G401.6 (cell line): ENCODE data around the gene TXNL4A.

ENCODE experiments used
- FAIRE-seq: peaks from 2 replicates; lab custom pipeline; 2012; peaks lifted over from hg19 to GRCh38; lab: Jason Lieb, UNC

The TXNL4A gene

GRCh38 chr18:79991494-79991893, 3.1 kb upstream of the TXNL4A start:
- peak; percentile 17 for FAIRE-seq

- no peak for FAIRE-seq
Observed at GRCh38 chr18:79989195-79989497, 783 bp upstream of the TXNL4A start.

- FAIRE-seq, result no peak
Observed at GRCh38 chr18:79988071-79988450, 302 bp downstream of the TXNL4A start.

- no peak for FAIRE-seq
Observed at GRCh38 chr18:79987566-79987965, 797 bp downstream of the TXNL4A start.

- no peak for FAIRE-seq
Observed at GRCh38 chr18:79986726-79987125, 1.6 kb downstream of the TXNL4A start.

- FAIRE-seq, result no peak
Observed at GRCh38 chr18:79985172-79985571, 3.2 kb downstream of the TXNL4A start.

- FAIRE-seq, result no peak
Observed at GRCh38 chr18:79983793-79984192, 4.6 kb downstream of the TXNL4A start.

- no peak for FAIRE-seq
Observed at GRCh38 chr18:79983253-79983652, 5.1 kb downstream of the TXNL4A start.

- FAIRE-seq, result no peak
Observed at GRCh38 chr18:79982736-79983135, 5.6 kb downstream of the TXNL4A start.

GRCh38 chr18:79980585-79980984, 7.8 kb downstream of the TXNL4A start:
- no peak for FAIRE-seq

GRCh38 chr18:79979843-79980242, 8.5 kb downstream of the TXNL4A start:
- FAIRE-seq, result no peak

GRCh38 chr18:79975985-79976680, 12.2 kb downstream of the TXNL4A start:
- FAIRE-seq, result no peak

GRCh38 chr18:79975043-79975442, 13.3 kb downstream of the TXNL4A start:
- no peak for FAIRE-seq

- FAIRE-seq, result no peak
Observed at GRCh38 chr18:79974025-79974654, 14.2 kb downstream of the TXNL4A start.

- FAIRE-seq, result no peak
Observed at GRCh38 chr18:79973517-79973916, 14.8 kb downstream of the TXNL4A start.

- no peak for FAIRE-seq
Observed at GRCh38 chr18:79972720-79973119, 15.6 kb downstream of the TXNL4A start.

- no peak for FAIRE-seq
Observed at GRCh38 chr18:79971986-79972385, 16.4 kb downstream of the TXNL4A start.

- FAIRE-seq, result no peak
Observed at GRCh38 chr18:79971211-79971952, 17.0 kb downstream of the TXNL4A start.

- no peak for FAIRE-seq
Observed at GRCh38 chr18:79970419-79971133, 17.8 kb downstream of the TXNL4A start.

GRCh38 chr18:79965119-79965902, 23.1 kb downstream of the TXNL4A start:
- FAIRE-seq, result peak; percentile 83

- no peak for FAIRE-seq
Observed at GRCh38 chr18:79964330-79965118, 23.8 kb downstream of the TXNL4A start, which contains the start of gene HSBP1L1. Gene HSBP1L1 (plus strand): TSS chr18:79964643. CDS start chr18:79964736, 93 bp downstream.
